Liver (tissue), 3 donors: Measurements from ENCODE around the gene TBC1D16.

ENCODE experiments used
- CTCF ChIP-seq: fragments of 150-350 bp; IDR thresholded peaks from 2 replicates; pipeline ENCODE4 v1.5.1; 2017; ENCODE audit warnings: improper control_type of control experiment, low read depth, low read length; ENCODE audit not compliant: missing input control
- FOXA1 ChIP-seq: IDR thresholded peaks from 2 replicates; pipeline ENCODE4 v1.6.1; 2016; ENCODE audit warnings: antibody characterized with exemption
- GABPA ChIP-seq, 2 donors: IDR thresholded peaks in 1 of 2; conservative IDR thresholded peaks in 1 of 2; 2 replicates each; pipeline ENCODE4 v1.6.1; 2016; ENCODE audit warnings: antibody characterized with exemption in 2 of 2, mild to moderate bottlenecking in 1 of 2, moderate library complexity in 1 of 2
- JUND ChIP-seq, 2 donors: IDR thresholded peaks; 2 replicates each; pipeline ENCODE4 v1.6.1; 2016; ENCODE audit warnings: antibody characterized with exemption in 2 of 2
- MAX ChIP-seq: IDR thresholded peaks from 2 replicates; pipeline ENCODE4 v1.6.1; 2016; ENCODE audit warnings: antibody characterized with exemption
- RAD21 ChIP-seq, 2 donors: IDR thresholded peaks; 2 replicates each; pipeline ENCODE4 v1.6.1; 2016; ENCODE audit warnings: antibody characterized with exemption in 2 of 2, mild to moderate bottlenecking in 2 of 2
- REST ChIP-seq: IDR thresholded peaks from 2 replicates; pipeline ENCODE4 v1.6.1; 2016; ENCODE audit warnings: antibody characterized with exemption, mild to moderate bottlenecking
- SP1 ChIP-seq: IDR thresholded peaks from 2 replicates; pipeline ENCODE4 v1.6.1; 2018; ENCODE audit warnings: antibody characterized with exemption, mild to moderate bottlenecking
- TAF1 ChIP-seq: conservative IDR thresholded peaks from 2 replicates; pipeline ENCODE4 v1.6.1; 2016; ENCODE audit warnings: antibody characterized with exemption, mild to moderate bottlenecking
- YY1 ChIP-seq: IDR thresholded peaks from 2 replicates; pipeline ENCODE4 v1.6.1; 2016; ENCODE audit warnings: antibody characterized with exemption, mild to moderate bottlenecking
- donor health status: healthy.
- donor health status: healthy.

- no peak for TF ChIP-seq RAD21 (IDR thresholded peaks at IDR 0.05)
- TF ChIP-seq CTCF = no peak
- no peak for TF ChIP-seq FOXA1
- no peak for TF ChIP-seq JUND (IDR thresholded peaks at IDR 0.05)
- TF ChIP-seq REST = no peak
- no peak for TF ChIP-seq YY1
- TF ChIP-seq TAF1 = no peak
- no peak for TF ChIP-seq SP1
- no peak for TF ChIP-seq MAX
- TF ChIP-seq GABPA (IDR thresholded peaks at IDR 0.05 in 1 of 2, conservative IDR thresholded peaks at IDR 0.05 in 1 of 2) = no peak
These were observed 120.6 kb downstream of the TBC1D16 start for GRCh38 chr17:79914813-79915740.
